ENCODE data around the gene ITGA1.

GRCh38 chr5:52961274-52961681 is 173.6 kb downstream of the ITGA1 start:
- TF ChIP-seq CTCF (optimal IDR thresholded peaks at IDR 0.05 in 1 of 3, IDR thresholded peaks at IDR 0.05 in 1 of 3, conservative IDR thresholded peaks at IDR 0.05 in 1 of 3; ENCODE audit: extremely low read depth in 1 of 3, insufficient read depth in 2 of 3, low read length in 3 of 3) (no peak), EZH2 (IDR thresholded peaks at IDR 0.05; ENCODE audit: low read length) (no peak)
